Caki2 (cell line): Measurements from ENCODE around the gene C9orf72. TPM values are rescaled to one million over a fixed set of nuclear protein-coding genes. Genes with fewer than 3 reads are reported as not detected.
"Not testable (repeated sequence)": the region's sequence is repeated elsewhere in the genome, so short reads cannot be mapped to it uniquely, and the experiment has no call there.

Source experiments
- DNase-seq: peaks from one replicate; pipeline ENCODE4 v3.0.0-alpha.2; 2015; ENCODE audit warnings: low read depth
- in situ Hi-C: cut with HindIII; loops from 2 replicates; pipeline ENCODE4 v1.10.0; 2016; ENCODE audit warnings: low sequenced_read_pairs, low pct_unique_long_range_greater_than_20kb, mixed read lengths
- total RNA-seq: library from RNA; depleted of rRNA; stranded (reverse); fragments of >200 nt; shearing (Covaris generic); gene quantifications from 2 replicates; pipeline ENCODE4 v1.2.3, GENCODE V29; 2014; ENCODE audit warnings: low replicate concordance

C9orf72 gene
- total RNA-seq, 1 experiment from 2014 or later = 5.2 TPM

DNA sequence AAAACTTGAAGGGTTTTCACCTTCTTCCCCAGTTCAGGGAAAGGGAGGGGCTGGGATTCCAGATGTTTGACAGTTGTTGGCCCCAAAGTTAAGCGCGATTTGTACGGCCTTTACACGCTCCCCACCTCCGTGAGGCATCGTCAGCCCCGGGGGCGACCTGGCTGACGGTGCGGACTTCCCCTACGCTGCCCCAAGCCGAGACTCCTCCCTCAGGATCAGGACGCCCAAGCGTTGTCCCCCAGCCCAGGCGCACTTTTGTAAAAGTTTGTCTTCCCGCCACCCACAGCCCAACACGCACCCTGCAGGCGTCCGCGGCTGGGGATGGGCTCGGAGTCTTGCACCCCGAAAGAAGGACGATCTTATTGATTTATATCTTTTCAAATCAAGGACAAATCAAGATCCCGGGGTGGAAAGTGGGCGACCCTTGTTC is 44.4 kb downstream of the C9orf72 start:
- no peak for DNase-seq
- in situ Hi-C loops = no loop called here

DNA sequence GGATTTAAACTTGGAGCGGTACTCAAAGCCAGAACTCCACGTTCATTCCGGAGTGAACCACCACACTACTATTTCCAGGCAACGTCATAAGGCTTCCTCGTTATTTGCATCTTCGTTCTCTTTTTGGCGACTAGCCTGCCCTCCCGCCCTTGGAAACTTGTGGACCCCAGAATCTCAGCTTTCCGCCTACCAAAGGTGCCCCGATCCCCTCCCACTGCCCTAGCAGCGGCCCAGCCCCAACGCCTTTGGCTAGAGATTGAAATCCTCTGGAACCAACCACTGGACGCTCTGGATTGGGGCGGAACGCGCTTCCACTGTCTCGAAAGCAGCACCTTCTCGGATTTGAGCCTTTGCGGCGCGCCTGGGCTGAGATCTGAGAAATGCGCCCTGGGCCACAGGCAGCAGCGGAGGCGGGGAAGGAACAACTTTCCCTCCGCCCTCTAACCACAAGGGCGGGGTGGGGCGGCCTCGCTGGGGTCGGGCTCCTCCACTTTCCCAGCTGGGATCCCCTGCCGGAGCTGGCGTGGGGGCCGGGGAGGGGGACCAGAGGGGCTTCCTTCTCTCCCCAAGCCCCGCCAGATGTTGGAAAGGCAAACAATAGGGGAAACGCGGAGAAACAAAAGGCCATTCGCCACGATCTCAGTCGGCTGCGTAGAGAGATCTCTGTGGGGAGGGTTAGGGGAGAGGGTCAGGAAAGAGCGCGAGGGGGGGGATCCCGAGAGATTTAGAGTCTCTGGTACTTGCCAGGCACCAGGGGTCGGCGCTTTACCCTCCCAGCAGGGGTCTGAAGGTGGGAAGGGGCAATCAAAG is 45.0 kb downstream of the C9orf72 start:
- DNase-seq = no peak
- in situ Hi-C loops = no loop called here

DNA sequence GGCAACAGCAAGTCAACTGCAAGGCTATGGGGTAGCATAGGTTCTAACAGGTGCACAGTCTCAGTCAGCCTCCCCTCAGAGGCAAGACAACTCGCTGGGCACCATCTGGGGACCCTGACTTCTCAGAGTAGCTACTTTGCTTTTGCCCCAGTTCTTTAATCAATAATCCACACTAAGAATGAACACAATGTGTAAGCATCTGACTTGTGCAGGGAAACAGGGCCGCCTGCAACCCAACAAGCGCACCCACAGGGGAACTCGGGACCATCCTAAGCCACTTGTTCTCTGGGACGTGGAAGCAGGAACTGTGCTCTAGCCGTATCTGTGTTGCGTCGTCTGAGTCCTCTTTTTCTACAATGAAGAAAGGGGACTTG is 45.6 kb downstream of the C9orf72 start:
- in situ Hi-C loops = no loop called here
- DNase-seq = no peak

DNA sequence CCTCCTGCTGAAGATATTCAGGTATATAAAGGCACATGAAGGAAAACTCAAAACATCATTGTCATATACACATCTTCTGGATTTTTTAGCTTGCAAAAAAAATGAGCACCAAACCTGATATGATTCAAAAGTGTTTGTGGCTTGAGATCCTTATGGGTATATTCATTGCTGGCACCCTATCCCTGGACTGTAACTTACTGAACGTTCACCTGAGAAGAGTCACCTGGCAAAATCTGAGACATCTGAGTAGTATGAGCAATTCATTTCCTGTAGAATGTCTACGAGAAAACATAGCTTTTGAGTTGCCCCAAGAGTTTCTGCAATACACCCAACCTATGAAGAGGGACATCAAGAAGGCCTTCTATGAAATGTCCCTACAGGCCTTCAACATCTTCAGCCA is 49.0 kb downstream of the C9orf72 start, which contains the start of gene IFNK:
Gene IFNK, plus strand, starts transcription at position 55 of the 400 bp plus-strand sequence. Its CDS starts 47 bp downstream, at position 102.
- no peak for DNase-seq
- in situ Hi-C loops = no loop called here

- in situ Hi-C loops = no loop called here
These were observed 50.1 kb downstream of the C9orf72 start for GRCh38 chr9:27523141-27523540.

DNA sequence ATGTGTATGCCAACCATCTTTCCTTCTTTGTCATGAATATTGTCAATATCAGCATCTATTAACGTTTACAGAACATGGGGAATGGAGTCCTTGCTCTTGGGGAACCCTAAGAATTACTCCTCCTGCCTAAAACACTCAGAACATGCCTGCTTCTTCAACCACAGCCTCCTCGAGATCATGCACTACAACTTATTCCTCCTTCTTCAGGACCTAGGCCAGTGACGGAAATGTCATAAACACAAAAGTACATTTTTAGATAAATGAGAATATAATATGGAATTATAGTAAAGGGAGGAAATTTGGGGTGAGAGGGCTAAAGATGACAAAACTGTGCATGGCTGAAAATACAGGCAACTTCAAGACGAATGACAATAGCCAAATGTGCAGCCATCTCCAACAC is 52.3 kb downstream of the C9orf72 start:
- in situ Hi-C loops = no loop called here
- DNase-seq = no peak

More at GRCh38 chr9:27523141-27523540, 50.1 kb downstream of the C9orf72 start:
- no peak for DNase-seq

- in situ Hi-C loops = no loop called here
- no peak for DNase-seq
These were observed 53.5 kb downstream of the C9orf72 start for GRCh38 chr9:27519466-27520465.

GRCh38 chr9:27518809-27519208 is 54.5 kb downstream of the C9orf72 start:
- DNase-seq = no peak
- in situ Hi-C loops = no loop called here

DNA sequence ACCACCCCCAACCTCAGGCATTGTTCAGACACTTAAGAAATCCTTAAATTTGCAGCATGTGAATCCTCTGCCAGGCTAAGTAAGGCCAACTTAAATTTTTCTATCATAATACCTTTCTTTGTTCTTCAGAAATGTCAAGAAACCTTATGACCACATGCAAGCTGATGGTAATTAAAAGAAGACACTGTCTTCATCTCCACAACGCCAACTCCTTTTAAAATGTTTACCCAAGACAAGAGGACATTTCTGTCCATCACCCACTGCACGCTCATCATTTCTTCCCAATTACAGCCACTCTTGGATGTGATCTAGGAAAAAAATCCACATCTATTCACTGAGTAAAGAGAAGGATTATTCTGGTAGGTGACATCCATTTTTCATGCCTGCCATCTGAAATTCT is 55.3 kb downstream of the C9orf72 start:
- in situ Hi-C loops = no loop called here
- DNase-seq = no peak

DNA sequence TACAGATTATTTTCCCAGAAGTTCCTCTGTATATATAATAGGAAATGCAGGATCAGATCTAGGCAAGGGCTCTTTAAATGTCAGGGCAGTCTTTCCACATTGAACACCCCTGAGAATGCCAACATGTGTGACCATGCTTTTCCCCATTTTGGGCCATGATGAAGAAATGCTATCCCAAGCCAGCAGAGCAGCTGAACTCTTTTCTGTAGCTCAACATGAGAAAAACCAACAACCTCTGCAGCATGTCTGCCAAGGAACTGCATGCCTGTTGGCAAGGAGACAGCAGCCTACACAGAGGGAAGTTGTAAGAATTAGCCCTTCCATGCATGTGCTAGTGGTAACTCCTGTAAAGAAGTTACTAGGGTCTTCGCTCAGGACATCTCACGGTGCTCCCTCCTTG is 58.7 kb downstream of the C9orf72 start:
- no peak for DNase-seq
- in situ Hi-C loops = no loop called here

- in situ Hi-C loops = no loop called here
- DNase-seq = no peak
These were observed 61.5 kb downstream of the C9orf72 start for GRCh38 chr9:27511771-27512170.

DNA sequence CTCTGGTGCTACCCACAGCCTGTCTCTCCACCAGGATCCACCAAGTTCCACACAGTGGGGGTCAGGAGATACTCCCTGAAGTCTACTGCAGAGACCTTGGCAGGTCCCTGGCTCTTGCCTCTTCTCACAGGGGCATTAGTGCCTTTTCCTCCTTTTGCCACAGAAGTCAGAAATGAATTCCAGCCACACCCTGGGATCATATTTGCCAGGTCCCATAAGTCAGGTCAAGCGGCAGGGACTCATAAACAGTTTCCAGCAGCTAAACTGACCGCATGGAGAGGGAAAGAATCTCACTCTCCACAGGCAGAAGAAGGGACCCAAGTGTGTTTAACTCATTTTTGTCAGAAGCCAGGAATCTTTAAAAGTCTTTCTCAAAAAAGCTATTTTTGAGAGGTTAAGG is 62.5 kb downstream of the C9orf72 start:
- DNase-seq = no peak
- in situ Hi-C loops = no loop called here

DNA sequence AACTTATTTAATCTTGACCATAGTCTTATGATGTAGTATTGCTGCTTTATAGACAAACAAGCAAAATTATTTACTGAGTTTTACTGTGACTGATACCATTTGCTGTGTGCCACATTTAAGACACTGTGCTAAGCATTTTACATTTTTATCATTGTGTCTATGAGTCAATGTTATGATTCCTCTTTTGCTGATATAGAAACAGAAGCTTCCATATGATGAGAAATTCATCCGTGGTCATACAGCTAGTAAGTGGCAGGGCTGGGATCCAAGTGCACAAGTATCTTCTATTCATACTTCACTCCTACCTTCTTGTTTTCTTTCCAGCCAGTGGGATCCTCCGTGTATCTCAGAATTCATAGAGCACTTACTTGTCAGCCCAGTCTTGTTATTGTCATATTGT is 66.3 kb downstream of the C9orf72 start:
- in situ Hi-C loops = no loop called here
- DNase-seq = no peak

DNA sequence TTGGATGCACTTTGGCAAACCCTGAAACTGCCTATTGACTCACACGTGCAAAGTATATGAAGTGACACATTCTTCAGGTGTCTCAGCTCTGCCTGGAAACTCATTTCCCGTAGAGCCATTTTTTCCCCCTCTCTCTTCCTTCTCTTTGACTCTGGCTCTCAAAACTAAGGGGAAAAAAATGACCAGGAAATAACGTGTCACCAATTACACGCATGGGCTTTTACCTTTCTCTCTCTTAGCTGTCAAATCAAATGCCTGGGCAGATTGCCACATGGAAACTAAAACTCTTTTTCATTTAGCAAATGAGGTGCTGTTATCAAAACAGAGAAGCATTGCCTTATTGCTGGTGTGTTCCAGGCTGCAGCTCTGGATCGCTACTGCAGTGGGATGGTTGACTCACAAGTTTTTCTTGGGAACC is 67.5 kb downstream of the C9orf72 start:
- DNase-seq = no peak
- in situ Hi-C loops = no loop called here

DNA sequence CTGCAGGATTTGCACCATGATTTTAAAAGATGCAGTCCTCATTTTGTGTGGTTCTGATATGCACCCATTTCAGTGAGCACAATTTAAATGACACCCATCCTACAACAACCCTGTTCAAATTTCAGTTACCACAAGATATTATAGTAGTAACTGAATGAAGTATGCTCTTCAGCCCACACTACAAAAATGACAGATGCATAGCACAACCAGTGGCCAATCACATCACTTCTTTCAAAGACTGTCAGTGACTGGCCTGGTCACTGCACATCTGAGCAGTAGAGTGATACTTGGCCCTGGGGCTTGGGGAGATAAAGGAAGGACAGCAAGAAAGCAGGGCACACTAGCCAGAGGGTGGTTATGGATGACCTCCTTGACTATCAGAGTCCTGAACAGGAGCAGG is 69.0 kb downstream of the C9orf72 start:
- in situ Hi-C loops = no loop called here
- no peak for DNase-seq

DNA sequence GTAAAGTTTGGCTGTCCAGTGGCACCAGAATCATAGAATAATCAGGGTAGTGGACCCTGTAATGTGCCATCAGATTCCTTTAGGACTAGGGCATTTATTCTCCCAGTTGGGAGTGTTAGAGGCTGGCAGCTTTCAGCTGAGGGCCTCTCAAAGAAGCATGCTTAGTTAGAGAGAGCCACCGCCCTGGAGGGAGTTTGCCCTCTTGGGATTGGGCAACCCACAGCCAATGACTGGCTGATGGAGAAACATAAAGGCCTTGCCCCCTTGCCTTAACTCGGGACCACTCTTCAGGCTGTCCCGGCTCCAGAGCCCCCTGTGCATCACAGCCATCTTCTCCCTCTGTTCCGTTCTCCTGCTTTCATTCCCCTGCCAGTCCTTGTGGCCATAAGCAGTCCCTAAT is 69.7 kb downstream of the C9orf72 start:
- DNase-seq = no peak
- in situ Hi-C loops = no loop called here

GRCh38 chr9:27500902-27501301 is 72.4 kb downstream of the C9orf72 start:
- in situ Hi-C loops, DNase-seq: not testable (repeated sequence)

GRCh38 chr9:27499451-27499850 is 73.8 kb downstream of the C9orf72 start:
- peak; percentile 2 for DNase-seq
- in situ Hi-C loops = no loop called here

- in situ Hi-C loops = no loop called here
- no peak for DNase-seq
These were observed 75.3 kb downstream of the C9orf72 start for GRCh38 chr9:27497883-27498417.
